Astrocyte (in vitro differentiated cells and primary cell): ENCODE measurements around the gene RNU7-1. TPM values are rescaled to one million over a fixed set of nuclear protein-coding genes. Genes with fewer than 3 reads are reported as not detected.

Experiments
- DNase-seq: peaks from one replicate; pipeline ENCODE4 v3.0.0-alpha.2; 2010; ENCODE audit warnings: low read depth
- FAIRE-seq: peaks from 2 replicates; lab custom pipeline; 2011; peaks lifted over from hg19 to GRCh38; lab: Jason Lieb, UNC
- H2AFZ ChIP-seq: 2 replicates; pipeline ENCODE4 v1.6.0; 2012; ENCODE audit warnings: low read depth, low read length, inconsistent platforms
- H3K27ac ChIP-seq: 2 replicates; pipeline ENCODE4 v1.5.1; 2011; ENCODE audit warnings: low read depth, low read length, inconsistent platforms
- H3K27me3 ChIP-seq: 2 replicates; pipeline ENCODE4 v1.6.0; 2011; ENCODE audit warnings: low read length, inconsistent platforms; ENCODE audit not compliant: insufficient read depth
- H3K36me3 ChIP-seq: 2 replicates; pipeline ENCODE4 v1.5.1; 2011; ENCODE audit warnings: low read length, inconsistent platforms; ENCODE audit not compliant: insufficient read depth
- H3K4me1 ChIP-seq: 2 replicates; pipeline ENCODE4 v1.5.1; 2011; ENCODE audit warnings: low read length, inconsistent platforms; ENCODE audit not compliant: insufficient read depth
- H3K4me2 ChIP-seq: 2 replicates; pipeline ENCODE4 v1.6.0; 2012; ENCODE audit warnings: low read length, inconsistent platforms
- H3K4me3 ChIP-seq: 2 replicates; pipeline ENCODE4 v1.5.1; 2011; ENCODE audit warnings: low read depth, mild to moderate bottlenecking, low read length, inconsistent platforms; ENCODE audit not compliant: insufficient read depth
- H3K79me2 ChIP-seq: 2 replicates; pipeline ENCODE4 v1.6.0; 2012; ENCODE audit warnings: mild to moderate bottlenecking, low read length, inconsistent platforms; ENCODE audit not compliant: insufficient read depth
- H3K9ac ChIP-seq: 2 replicates; pipeline ENCODE4 v1.6.0; 2012; ENCODE audit warnings: mild to moderate bottlenecking, low read length, inconsistent platforms
- H3K9me3 ChIP-seq: 2 replicates; pipeline ENCODE4 v1.5.1; 2012; ENCODE audit warnings: low read depth, mild to moderate bottlenecking, low read length, inconsistent platforms; ENCODE audit not compliant: insufficient read depth
- H4K20me1 ChIP-seq: 2 replicates; pipeline ENCODE4 v1.6.0; 2012; ENCODE audit warnings: low read length, inconsistent platforms; ENCODE audit not compliant: insufficient read depth
- H3K27ac Mint-ChIP-seq: one replicate; pipeline ENCODE4 v1.8.0; 2021; ENCODE audit warnings: mild to moderate bottlenecking, mixed read lengths; ENCODE audit not compliant: unreplicated experiment
- H3K27me3 Mint-ChIP-seq: one replicate; pipeline ENCODE4 v1.8.0; 2021; ENCODE audit warnings: low read depth, mixed read lengths; ENCODE audit not compliant: unreplicated experiment
- H3K36me3 Mint-ChIP-seq: one replicate; pipeline ENCODE4 v1.8.0; 2021; ENCODE audit warnings: low read depth, mixed read lengths; ENCODE audit not compliant: unreplicated experiment
- H3K4me1 Mint-ChIP-seq: one replicate; pipeline ENCODE4 v1.8.0; 2021; ENCODE audit warnings: low read depth, mixed read lengths; ENCODE audit not compliant: unreplicated experiment
- H3K4me3 Mint-ChIP-seq: one replicate; pipeline ENCODE4 v1.8.0; 2021; ENCODE audit warnings: mild to moderate bottlenecking, moderate library complexity, mixed read lengths; ENCODE audit not compliant: unreplicated experiment
- H3K9me3 Mint-ChIP-seq: one replicate; pipeline ENCODE4 v1.8.0; 2021; ENCODE audit warnings: mild to moderate bottlenecking, mixed read lengths; ENCODE audit not compliant: unreplicated experiment
- CTCF ChIP-seq: IDR thresholded peaks from 2 replicates; pipeline ENCODE4 v1.5.1; 2011; ENCODE audit warnings: low read depth, mild to moderate bottlenecking, inconsistent platforms, low read length, moderate library complexity; ENCODE audit not compliant: insufficient read depth
- EZH2 ChIP-seq: IDR thresholded peaks from 2 replicates; pipeline ENCODE4 v1.6.1; 2012; ENCODE audit warnings: mild to moderate bottlenecking, low read length, inconsistent platforms; ENCODE audit not compliant: insufficient read depth
- total RNA-seq: library from RNA; stranded (reverse); gene quantifications from 2 replicates; pipeline ENCODE4 v1.2.1, GENCODE V29; 2021

Gene RNU7-1
- total RNA-seq, 1 donor from 2014 or later, result not detected

- H4K20me1 ChIP-seq, result peaks cover 19% of the 10 kb centered on the region
- Mint-ChIP-seq H3K27ac (peak overlapping the region; percentile 59), H3K4me3 (peak overlapping the region; percentile 80), H3K27me3 (no peaks in the 10 kb centered on the region), H3K9me3 (no peaks in the 10 kb centered on the region), H3K36me3 (no peaks in the 10 kb centered on the region), H3K4me1 (peaks cover 22% of the 10 kb centered on the region)
- H2AFZ ChIP-seq, result no peak overlapping the region
- no peak overlapping the region for H3K4me2 ChIP-seq
- FAIRE-seq (no peak), DNase-seq (no peak)
- no peak overlapping the region for H3K27ac ChIP-seq
- H3K4me1 ChIP-seq, result peaks cover 24% of the 10 kb centered on the region
- H3K9ac ChIP-seq, result peak overlapping the region; percentile 87
- no peaks in the 10 kb centered on the region for H3K36me3 ChIP-seq
- TF ChIP-seq EZH2 (no peak), CTCF (no peak)
- no peaks in the 10 kb centered on the region for H3K9me3 ChIP-seq
- H3K79me2 ChIP-seq, result peaks cover 8% of the 10 kb centered on the region
- H3K27me3 ChIP-seq, result no peaks in the 10 kb centered on the region
- no peak overlapping the region for H3K4me3 ChIP-seq
These were observed 2.7 kb downstream of the RNU7-1 start for GRCh38 chr12:6946033-6946919.

GRCh38 chr12:6946920-6947374 is 3.3 kb downstream of the RNU7-1 start:
- Histone ChIP-seq H3K9ac (no peak overlapping the region), H3K4me3 (no peak overlapping the region), H3K36me3 (no peaks in the 10 kb centered on the region), H3K79me2 (peaks cover 8% of the 10 kb centered on the region), H3K27me3 (no peaks in the 10 kb centered on the region), H3K9me3 (no peaks in the 10 kb centered on the region), H4K20me1 (peaks cover 19% of the 10 kb centered on the region), H3K27ac (no peak overlapping the region), H2AFZ (no peak overlapping the region), H3K4me2 (no peak overlapping the region), H3K4me1 (peaks cover 23% of the 10 kb centered on the region)
- no peak for FAIRE-seq
- Mint-ChIP-seq H3K27ac (peak overlapping the region; percentile 59), H3K9me3 (no peaks in the 10 kb centered on the region), H3K27me3 (no peaks in the 10 kb centered on the region), H3K4me3 (peak overlapping the region; percentile 80), H3K4me1 (peaks cover 22% of the 10 kb centered on the region), H3K36me3 (no peaks in the 10 kb centered on the region)
- TF ChIP-seq CTCF (no peak), EZH2 (no peak)
- no peak for DNase-seq

- Histone ChIP-seq H3K9ac (no peak overlapping the region), H3K4me2 (no peak overlapping the region), H2AFZ (no peak overlapping the region), H4K20me1 (peaks cover 19% of the 10 kb centered on the region), H3K9me3 (no peaks in the 10 kb centered on the region), H3K4me1 (peaks cover 25% of the 10 kb centered on the region), H3K79me2 (peaks cover 8% of the 10 kb centered on the region), H3K36me3 (no peaks in the 10 kb centered on the region), H3K27me3 (no peaks in the 10 kb centered on the region), H3K4me3 (no peak overlapping the region), H3K27ac (no peak overlapping the region)
- Mint-ChIP-seq H3K4me1 (peaks cover 25% of the 10 kb centered on the region), H3K36me3 (no peaks in the 10 kb centered on the region), H3K27me3 (no peaks in the 10 kb centered on the region), H3K9me3 (no peaks in the 10 kb centered on the region), H3K27ac (no peak overlapping the region), H3K4me3 (no peak overlapping the region)
- DNase-seq, result no peak
- TF ChIP-seq EZH2 (no peak), CTCF (no peak)
- no peak for FAIRE-seq
These were observed 4.0 kb downstream of the RNU7-1 start for GRCh38 chr12:6947615-6948014.
